KOPT-K1 (cell line): ENCODE data around the gene NAP1L5.

ENCODE experiments used
- H3K27ac ChIP-seq: fragments of 200-600 bp; sonication (generic); 2 replicates; pipeline ENCODE4 v1.5.1; 2016; ENCODE audit warnings: antibody characterized with exemption, mild to moderate bottlenecking, low read depth, low read length; ENCODE audit not compliant: poor library complexity, severe bottlenecking
- H3K36me3 ChIP-seq: fragments of 200-600 bp; sonication (generic); 2 replicates; pipeline ENCODE4 v1.5.1; 2017; ENCODE audit warnings: antibody characterized with exemption, mild to moderate bottlenecking, low read length, moderate library complexity; ENCODE audit not compliant: insufficient read depth
- H3K9me3 ChIP-seq: fragments of 200-600 bp; sonication (generic); 2 replicates; pipeline ENCODE4 v1.5.1; 2017; ENCODE audit warnings: antibody characterized with exemption, low read length, mild to moderate bottlenecking; ENCODE audit not compliant: insufficient read depth, poor library complexity, severe bottlenecking

NAP1L5 gene

DNA sequence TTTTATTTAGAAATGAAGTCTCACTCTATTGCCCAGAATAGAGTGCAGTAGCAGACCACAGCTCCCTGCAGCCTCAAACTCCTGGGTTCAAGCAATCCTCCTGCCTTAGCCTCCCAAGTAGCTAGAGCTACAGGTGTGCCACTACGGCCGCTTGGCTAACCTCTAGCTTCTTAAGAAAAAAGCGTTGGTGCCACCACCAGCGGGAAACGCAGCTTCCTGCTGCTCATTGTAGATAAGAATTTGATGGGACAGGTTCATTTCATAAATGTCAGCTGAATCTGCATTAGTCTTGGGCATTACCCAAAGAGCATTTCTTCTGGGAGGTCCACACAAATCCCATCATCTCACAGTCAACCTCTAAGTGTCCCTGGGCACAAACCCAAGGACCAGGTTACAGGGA, 33.2 kb upstream of the NAP1L5 start:
- no peaks in the 10 kb centered on the region for H3K9me3 ChIP-seq
- no peaks in the 10 kb centered on the region for H3K36me3 ChIP-seq
- H3K27ac ChIP-seq, result no peak overlapping the region

DNA sequence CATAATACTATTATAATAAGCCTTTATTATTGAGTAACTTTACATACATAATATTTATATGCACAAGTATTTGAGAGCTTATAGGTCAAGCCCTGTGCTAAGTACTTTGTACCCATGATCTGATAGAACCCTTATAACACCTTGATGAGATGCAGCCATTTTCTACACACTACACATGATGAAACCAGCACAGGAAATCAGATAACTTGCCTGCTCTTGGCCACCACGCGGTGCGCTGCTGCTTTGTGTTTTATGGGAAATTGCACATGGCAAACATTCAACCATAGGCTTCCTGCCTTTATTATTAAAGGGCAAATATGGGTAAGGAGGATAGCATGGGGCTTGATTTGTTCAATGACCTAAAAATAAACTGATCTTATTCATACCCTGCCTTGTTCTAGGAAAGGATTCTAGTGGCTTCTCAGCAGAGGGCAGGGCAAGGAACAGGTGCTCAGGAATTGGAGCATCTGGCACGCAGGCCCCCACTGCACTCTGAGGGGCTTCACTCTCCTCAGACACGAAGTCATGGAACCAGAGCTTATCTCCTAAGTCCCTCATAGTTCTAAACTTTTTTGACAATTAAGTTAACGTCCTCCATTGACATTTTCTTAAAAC, 31.6 kb upstream of the NAP1L5 start:
- Histone ChIP-seq H3K36me3 (no peaks in the 10 kb centered on the region), H3K27ac (no peak overlapping the region), H3K9me3 (no peaks in the 10 kb centered on the region)

GRCh38 chr4:88728146-88728545, 30.5 kb upstream of the NAP1L5 start:
- H3K9me3 ChIP-seq, result no peaks in the 10 kb centered on the region
- H3K27ac ChIP-seq, result no peak overlapping the region
- no peaks in the 10 kb centered on the region for H3K36me3 ChIP-seq

DNA sequence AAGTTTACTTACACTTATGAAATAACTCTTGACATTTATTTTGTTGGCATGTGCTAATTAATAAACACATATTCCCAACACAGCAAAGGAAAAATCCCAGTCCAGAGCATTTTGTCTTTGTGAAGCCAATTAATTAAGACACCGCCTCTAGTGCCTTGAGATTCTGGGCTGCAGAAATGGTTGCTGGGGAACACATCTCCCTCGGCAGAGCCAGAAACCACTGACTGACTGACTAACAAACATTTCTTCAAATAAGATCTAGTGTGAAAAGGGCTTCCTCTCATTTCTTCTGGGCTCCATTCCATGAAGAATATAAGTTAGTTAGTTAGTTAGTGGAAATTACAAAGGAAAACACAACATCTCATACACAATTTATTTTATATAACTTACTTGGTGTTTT, 28.4 kb upstream of the NAP1L5 start:
- Histone ChIP-seq H3K36me3 (peaks cover 4% of the 10 kb centered on the region; the same call in 1 of the 2 replicates), H3K9me3 (no peaks in the 10 kb centered on the region), H3K27ac (no peak overlapping the region)

- Histone ChIP-seq H3K36me3 (peaks cover 4% of the 10 kb centered on the region; the same call in 1 of the 2 replicates), H3K9me3 (no peaks in the 10 kb centered on the region), H3K27ac (no peak overlapping the region)
Measured at GRCh38 chr4:88725143-88725542, 27.5 kb upstream of the NAP1L5 start.

DNA sequence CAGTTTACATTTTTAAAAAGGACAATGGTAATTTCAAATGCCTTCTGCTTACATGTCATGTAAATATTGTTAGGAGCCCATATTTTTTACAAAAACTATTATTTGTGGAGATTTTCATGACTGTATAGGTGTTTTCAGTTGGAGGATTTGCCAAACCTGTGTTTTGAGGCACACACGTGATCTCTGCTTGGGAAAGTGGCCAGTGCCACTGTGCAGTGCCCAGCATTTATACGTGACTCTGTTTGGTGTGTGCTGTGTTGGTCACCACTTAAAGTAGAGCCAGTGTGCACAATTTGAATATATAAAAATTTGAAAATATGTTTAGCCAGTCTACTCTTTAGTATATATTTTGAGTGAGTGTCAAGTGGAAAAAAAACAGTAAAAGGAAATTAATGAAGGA, 26.8 kb upstream of the NAP1L5 start:
- no peak overlapping the region for H3K27ac ChIP-seq
- H3K36me3 ChIP-seq, result peaks cover 4% of the 10 kb centered on the region; the same call in 1 of the 2 replicates
- no peaks in the 10 kb centered on the region for H3K9me3 ChIP-seq

GRCh38 chr4:88722828-88723227, 25.2 kb upstream of the NAP1L5 start:
- Histone ChIP-seq H3K27ac (no peak overlapping the region), H3K9me3 (peaks cover 6% of the 10 kb centered on the region), H3K36me3 (peaks cover 5% of the 10 kb centered on the region; the same call in 1 of the 2 replicates)

GRCh38 chr4:88722276-88722780, 24.7 kb upstream of the NAP1L5 start:
- peaks cover 9% of the 10 kb centered on the region; the same call in 1 of the 2 replicates for H3K36me3 ChIP-seq
- H3K27ac ChIP-seq, result no peak overlapping the region
- peaks cover 11% of the 10 kb centered on the region for H3K9me3 ChIP-seq

GRCh38 chr4:88720451-88721428, 23.1 kb upstream of the NAP1L5 start:
- peaks cover 22% of the 10 kb centered on the region for H3K9me3 ChIP-seq
- H3K36me3 ChIP-seq, result peaks cover 9% of the 10 kb centered on the region; the same call in 1 of the 2 replicates
- H3K27ac ChIP-seq, result no peak overlapping the region

GRCh38 chr4:88719381-88719780, 21.8 kb upstream of the NAP1L5 start:
- Histone ChIP-seq H3K27ac (no peak overlapping the region), H3K9me3 (peaks cover 22% of the 10 kb centered on the region), H3K36me3 (peaks cover 9% of the 10 kb centered on the region; the same call in 1 of the 2 replicates)

- peaks cover 22% of the 10 kb centered on the region for H3K9me3 ChIP-seq
Measured at GRCh38 chr4:88718098-88718497, 20.5 kb upstream of the NAP1L5 start.

DNA sequence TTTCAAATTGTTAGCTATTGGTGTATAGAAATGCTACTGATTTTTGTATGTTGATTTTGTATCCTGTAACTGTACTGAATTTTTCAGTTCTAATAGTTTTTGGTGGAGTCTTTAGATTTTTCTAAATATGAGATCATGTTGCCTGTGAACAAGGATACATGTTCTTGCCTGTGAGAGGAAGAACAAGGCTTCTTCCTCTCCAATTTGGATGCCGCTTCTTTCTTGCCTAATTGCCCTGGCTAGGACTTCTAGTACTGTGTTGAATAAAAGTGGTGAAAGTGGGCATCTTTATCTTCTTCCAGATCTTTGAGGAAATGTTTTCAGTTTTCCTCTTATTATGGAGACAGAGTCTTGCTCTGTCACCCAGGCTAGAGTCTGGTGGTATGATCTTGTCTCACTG, 16.2 kb upstream of the NAP1L5 start:
- 0 out of 2 replicates have a peak, but pooled peaks cover 5% of the 10 kb centered on the region for H3K36me3 ChIP-seq
- peaks cover 22% of the 10 kb centered on the region for H3K9me3 ChIP-seq
- H3K27ac ChIP-seq, result no peak overlapping the region

More at GRCh38 chr4:88718098-88718497, 20.5 kb upstream of the NAP1L5 start:
- Histone ChIP-seq H3K36me3 (peaks cover 9% of the 10 kb centered on the region; the same call in 1 of the 2 replicates), H3K27ac (no peak overlapping the region)

- Histone ChIP-seq H3K36me3 (no peaks in the 10 kb centered on the region), H3K27ac (no peak overlapping the region), H3K9me3 (no peaks in the 10 kb centered on the region)
Measured at GRCh38 chr4:88709989-88710388, 12.4 kb upstream of the NAP1L5 start.

DNA sequence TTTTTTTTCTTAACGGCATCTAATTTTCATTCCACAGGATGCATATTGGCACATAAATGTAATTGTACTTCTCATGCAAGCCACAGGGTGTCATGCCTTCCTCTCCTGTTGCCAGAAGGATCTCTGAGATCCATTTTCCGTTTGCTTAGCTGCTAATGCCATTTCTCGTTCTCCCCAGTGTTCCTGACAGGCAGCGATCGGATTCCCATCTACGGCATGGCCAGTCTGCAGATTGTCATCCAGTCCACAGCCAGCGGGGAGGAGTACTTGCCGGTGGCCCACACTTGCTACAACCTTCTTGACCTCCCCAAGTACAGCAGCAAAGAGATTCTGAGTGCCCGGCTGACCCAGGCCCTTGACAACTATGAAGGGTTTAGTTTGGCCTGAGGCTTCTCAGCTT, 8.9 kb upstream of the NAP1L5 start:
- Histone ChIP-seq H3K36me3 (peaks cover 7% of the 10 kb centered on the region; the same call in 1 of the 2 replicates), H3K9me3 (no peaks in the 10 kb centered on the region), H3K27ac (no peak overlapping the region)

DNA sequence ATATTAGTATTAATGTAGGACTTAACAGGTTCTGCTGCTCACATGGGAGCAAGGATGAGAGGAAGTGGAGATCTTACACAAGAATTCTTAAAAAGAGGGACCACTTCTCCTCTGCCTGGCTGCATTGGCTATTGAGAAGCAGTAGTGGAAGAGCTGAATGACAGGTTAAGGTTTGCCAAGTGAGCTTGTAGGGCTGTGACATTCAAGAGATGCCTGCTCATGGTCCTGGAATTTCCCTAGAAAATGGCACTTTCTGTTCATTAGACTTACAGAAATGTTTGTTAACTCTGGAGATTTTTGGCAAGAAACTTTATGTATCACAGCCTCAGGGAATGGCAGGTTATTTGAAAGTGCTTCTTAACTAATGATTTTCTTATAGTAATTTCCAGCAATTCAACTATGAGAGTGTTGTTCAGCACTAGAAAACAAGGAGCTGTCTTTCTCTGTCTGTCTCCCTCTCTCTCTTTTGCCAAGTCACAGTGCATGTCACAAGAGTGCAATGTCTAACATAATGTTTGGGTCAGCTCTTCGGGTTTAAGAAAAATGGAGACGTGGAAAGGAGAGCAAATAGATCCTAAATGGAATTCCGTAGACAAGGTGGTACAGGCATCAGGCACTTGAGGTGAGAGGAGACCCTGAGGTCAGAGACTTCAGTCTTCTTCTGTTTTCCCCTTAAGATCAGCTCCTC, 8.3 kb upstream of the NAP1L5 start:
- no peaks in the 10 kb centered on the region for H3K9me3 ChIP-seq
- peaks cover 7% of the 10 kb centered on the region; the same call in 1 of the 2 replicates for H3K36me3 ChIP-seq
- H3K27ac ChIP-seq, result no peak overlapping the region
